GOT3 (cell line): ENCODE data around the gene TAS2R1.
"Not testable (repeated sequence)": the region's sequence is repeated elsewhere in the genome, so short reads cannot be mapped to it uniquely, and the experiment has no call there.

Experiments used
- DNase-seq: peaks from one replicate; lab custom pipeline; 2025; ENCODE audit warnings: mixed read lengths; lab: John Stamatoyannopoulos, UW

TAS2R1 gene

GRCh38 chr5:9622971-9623421, 7.2 kb downstream of the TAS2R1 start:
- no peak for DNase-seq

GRCh38 chr5:9621379-9621903, 8.7 kb downstream of the TAS2R1 start:
- DNase-seq, result no peak

- DNase-seq, result no peak
These were observed 10.6 kb downstream of the TAS2R1 start for GRCh38 chr5:9619331-9620092.

GRCh38 chr5:9617739-9618504, 12.2 kb downstream of the TAS2R1 start:
- DNase-seq, result no peak

- no peak for DNase-seq
These were observed 12.9 kb downstream of the TAS2R1 start for GRCh38 chr5:9617221-9617620.

- no peak for DNase-seq
These were observed 14.8 kb downstream of the TAS2R1 start for GRCh38 chr5:9615331-9615730.

- DNase-seq, result no peak
These were observed 16.8 kb downstream of the TAS2R1 start for GRCh38 chr5:9613360-9613759.

- DNase-seq, result no peak
These were observed 19.2 kb downstream of the TAS2R1 start for GRCh38 chr5:9610969-9611368.

GRCh38 chr5:9610364-9610763, 19.8 kb downstream of the TAS2R1 start:
- DNase-seq, result no peak

GRCh38 chr5:9608093-9608492, 22.1 kb downstream of the TAS2R1 start:
- no peak for DNase-seq

GRCh38 chr5:9605041-9605838, 24.9 kb downstream of the TAS2R1 start:
- no peak for DNase-seq

- DNase-seq, result no peak
These were observed 25.7 kb downstream of the TAS2R1 start for GRCh38 chr5:9604416-9604815.

GRCh38 chr5:9601055-9601739, 29.0 kb downstream of the TAS2R1 start:
- no peak for DNase-seq

GRCh38 chr5:9599391-9599790, 30.8 kb downstream of the TAS2R1 start:
- DNase-seq, result no peak

GRCh38 chr5:9598329-9598728, 31.8 kb downstream of the TAS2R1 start:
- not testable (repeated sequence) for DNase-seq

GRCh38 chr5:9597322-9597721, 32.8 kb downstream of the TAS2R1 start:
- not testable (repeated sequence) for DNase-seq

- DNase-seq, result no peak
These were observed 33.3 kb downstream of the TAS2R1 start for GRCh38 chr5:9596824-9597223.

GRCh38 chr5:9596171-9596780, 33.9 kb downstream of the TAS2R1 start:
- no peak for DNase-seq

- DNase-seq, result no peak
These were observed 35.2 kb downstream of the TAS2R1 start for GRCh38 chr5:9594913-9595312.

GRCh38 chr5:9589049-9589835, 40.9 kb downstream of the TAS2R1 start:
- no peak for DNase-seq
